Mesendoderm (in vitro differentiated cells): Measurements from ENCODE around the gene PTHLH.

Experiments
- DNase-seq: peaks from one replicate; pipeline ENCODE4 v3.0.0; 2013
- H2AK5ac ChIP-seq: 2 replicates; pipeline ENCODE4 v1.6.1; 2013; ENCODE audit warnings: low read length, inconsistent platforms
- H2BK120ac ChIP-seq: 2 replicates; pipeline ENCODE4 v1.6.1; 2013; ENCODE audit warnings: low read depth, mild to moderate bottlenecking, low read length, moderate library complexity, mixed read lengths
- H2BK15ac ChIP-seq: replicated peaks from 2 replicates; pipeline ENCODE4 v1.6.1; 2013; ENCODE audit warnings: low read depth, mild to moderate bottlenecking, moderate library complexity
- H2BK5ac ChIP-seq: 2 replicates; pipeline ENCODE4 v1.6.1; 2013; ENCODE audit warnings: low read length, inconsistent platforms
- H3K18ac ChIP-seq: 2 replicates; pipeline ENCODE4 v1.6.1; 2013; ENCODE audit warnings: mild to moderate bottlenecking, low read length, mixed read lengths
- H3K23ac ChIP-seq: one replicate; pipeline ENCODE4 v1.6.1; 2013; ENCODE audit warnings: low read length
- H3K27ac ChIP-seq: 2 replicates; pipeline ENCODE4 v1.5.1; 2013; ENCODE audit warnings: low read depth, mild to moderate bottlenecking, inconsistent platforms, low read length, moderate library complexity
- H3K27me3 ChIP-seq: 2 replicates; pipeline ENCODE4 v1.6.1; 2013; ENCODE audit warnings: low read length, control low read depth, mild to moderate bottlenecking, inconsistent platforms; ENCODE audit not compliant: insufficient read depth, poor library complexity
- H3K36me3 ChIP-seq: 2 replicates; pipeline ENCODE4 v1.6.1; 2013; ENCODE audit warnings: low read length, inconsistent platforms; ENCODE audit not compliant: control insufficient read depth, insufficient read depth
- H3K4ac ChIP-seq: one replicate; pipeline ENCODE4 v1.6.1; 2013; ENCODE audit warnings: low read depth, mild to moderate bottlenecking, low read length, moderate library complexity
- H3K4me1 ChIP-seq: 2 replicates; pipeline ENCODE4 v1.6.1; 2013; ENCODE audit warnings: low read depth, low read length, inconsistent platforms; ENCODE audit not compliant: control insufficient read depth
- H3K4me2 ChIP-seq: 2 replicates; pipeline ENCODE4 v1.6.1; 2013; ENCODE audit warnings: low read length
- H3K4me3 ChIP-seq: 2 replicates; pipeline ENCODE4 v1.5.1; 2013; ENCODE audit warnings: mild to moderate bottlenecking, low read length
- H3K56ac ChIP-seq: one replicate; pipeline ENCODE4 v1.6.1; 2013; ENCODE audit warnings: low read length
- H3K79me1 ChIP-seq: 2 replicates; pipeline ENCODE4 v1.6.1; 2013; ENCODE audit warnings: low read length, inconsistent platforms
- H3K79me2 ChIP-seq: 2 replicates; pipeline ENCODE4 v1.6.1; 2013; ENCODE audit warnings: mild to moderate bottlenecking, low read length; ENCODE audit not compliant: control insufficient read depth, insufficient read depth
- H3K9ac ChIP-seq: 2 replicates; pipeline ENCODE4 v1.6.1; 2013; ENCODE audit warnings: low read length, inconsistent platforms
- H4K5ac ChIP-seq: one replicate; pipeline ENCODE4 v1.6.1; 2013; ENCODE audit warnings: low read length
- H4K8ac ChIP-seq: one replicate; pipeline ENCODE4 v1.6.1; 2013; ENCODE audit warnings: low read depth, mild to moderate bottlenecking, control low read depth, low read length, moderate library complexity
- WGBS: extraction: QIAGEN DNeasy Blood & Tissue Kit; methylation state at CpG from one replicate; pipeline ENCODE4 v1.1.7; 2013; ENCODE audit warnings: low lambda C conversion rate, missing lambda C conversion rate; ENCODE audit not compliant: insufficient coverage; ENCODE audit errors: extremely low coverage; 5-methylcytosine and 5-hydroxymethylcytosine counted together

PTHLH gene

GRCh38 chr12:27951898-27952297, 20.6 kb downstream of the PTHLH start:
- Histone ChIP-seq H2BK15ac (no peak overlapping the region), H3K4me3 (no peak overlapping the region), H4K5ac (no peak overlapping the region), H4K8ac (peak overlapping the region; percentile 28), H3K18ac (no peak overlapping the region), H3K36me3 (no peaks in the 10 kb centered on the region), H2AK5ac (no peak overlapping the region), H3K9ac (no peak overlapping the region), H3K27ac (no peak overlapping the region), H2BK120ac (no peak overlapping the region), H3K27me3 (no peaks in the 10 kb centered on the region), H3K79me1 (no peaks in the 10 kb centered on the region), H2BK5ac (no peak overlapping the region), H3K4me1 (peaks cover 2% of the 10 kb centered on the region), H3K79me2 (no peaks in the 10 kb centered on the region), H3K4me2 (no peak overlapping the region), H3K23ac (no peak overlapping the region), H3K56ac (no peak overlapping the region), H3K4ac (no peak overlapping the region)
- DNase-seq, result no peak
- WGBS, result no CpG with 5 or more reads among the region's 7 CpGs

DNA sequence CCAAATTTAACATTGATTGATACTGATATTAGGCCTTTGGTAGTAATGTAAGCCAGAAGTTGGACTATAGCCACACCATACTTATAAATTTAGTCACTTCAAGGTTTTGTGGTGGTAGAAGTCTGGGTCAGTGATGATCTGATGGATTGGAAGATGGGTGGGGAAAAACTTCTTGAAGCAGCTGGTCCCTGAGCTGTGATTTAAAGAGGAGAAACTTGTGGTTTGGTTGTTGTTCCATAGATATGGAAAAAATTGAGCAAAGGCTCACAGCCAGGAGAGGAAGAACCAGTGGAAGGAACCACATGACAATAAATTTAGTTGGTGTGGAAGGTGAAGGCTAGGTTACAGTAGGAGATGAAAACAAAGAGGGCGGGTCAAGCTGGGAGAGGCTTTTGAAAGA, 26.1 kb downstream of the PTHLH start:
- Histone ChIP-seq H4K5ac (no peak overlapping the region), H3K36me3 (no peaks in the 10 kb centered on the region), H2BK15ac (no peak overlapping the region), H2AK5ac (no peak overlapping the region), H3K56ac (no peak overlapping the region), H3K23ac (no peak overlapping the region), H3K27me3 (no peaks in the 10 kb centered on the region), H3K79me2 (no peaks in the 10 kb centered on the region), H4K8ac (no peak overlapping the region), H3K9ac (no peak overlapping the region), H3K27ac (no peak overlapping the region), H3K4me2 (no peak overlapping the region), H2BK120ac (no peak overlapping the region), H3K79me1 (no peaks in the 10 kb centered on the region), H2BK5ac (no peak overlapping the region), H3K4me3 (no peak overlapping the region), H3K4me1 (no peaks in the 10 kb centered on the region), H3K4ac (no peak overlapping the region), H3K18ac (no peak overlapping the region)
- DNase-seq, result no peak
- no CpG with 5 or more reads among the region's 1 CpG for WGBS

DNA sequence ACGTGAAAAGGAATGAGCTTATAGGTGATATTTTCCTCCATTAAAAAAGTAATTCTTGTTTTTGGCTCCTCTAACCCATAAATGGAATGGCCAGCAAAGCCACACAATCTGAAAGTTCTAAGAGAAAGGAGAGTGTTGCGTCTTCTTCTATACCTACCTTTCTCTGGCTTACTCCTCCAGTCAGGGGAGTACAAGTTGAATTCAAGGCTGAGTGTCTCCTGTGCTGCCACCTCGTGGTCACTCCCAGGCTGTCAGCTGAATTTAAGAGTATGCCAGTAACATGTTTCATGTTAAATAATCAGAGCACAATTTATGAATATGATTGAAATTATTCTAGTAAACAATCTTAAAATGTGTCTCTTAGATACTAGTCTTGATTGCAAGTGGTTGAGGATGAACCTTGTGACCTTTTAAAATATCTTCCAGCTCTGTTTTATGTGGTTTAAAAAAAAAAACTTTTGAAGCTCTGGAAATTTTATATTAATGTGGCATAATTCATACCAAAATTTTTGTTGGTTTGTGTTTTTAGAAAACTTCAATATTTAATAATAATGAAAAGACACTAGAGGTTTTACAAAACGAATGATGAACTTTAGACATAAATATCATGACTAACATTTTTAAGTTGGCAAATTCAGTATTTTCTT, 31.7 kb downstream of the PTHLH start:
- Histone ChIP-seq H3K4me3 (no peak overlapping the region), H4K8ac (no peak overlapping the region), H2BK15ac (no peak overlapping the region), H2BK5ac (no peak overlapping the region), H2AK5ac (no peak overlapping the region), H3K4me1 (no peaks in the 10 kb centered on the region), H2BK120ac (no peak overlapping the region), H3K18ac (no peak overlapping the region), H3K56ac (no peak overlapping the region), H3K4me2 (no peak overlapping the region), H3K79me1 (no peaks in the 10 kb centered on the region), H3K23ac (no peak overlapping the region), H4K5ac (no peak overlapping the region), H3K27ac (no peak overlapping the region), H3K36me3 (no peaks in the 10 kb centered on the region), H3K79me2 (no peaks in the 10 kb centered on the region), H3K9ac (no peak overlapping the region), H3K27me3 (no peaks in the 10 kb centered on the region), H3K4ac (no peak overlapping the region)
- no CpG with 5 or more reads among the region's 4 CpGs for WGBS
- DNase-seq, result peak; percentile 82

DNA sequence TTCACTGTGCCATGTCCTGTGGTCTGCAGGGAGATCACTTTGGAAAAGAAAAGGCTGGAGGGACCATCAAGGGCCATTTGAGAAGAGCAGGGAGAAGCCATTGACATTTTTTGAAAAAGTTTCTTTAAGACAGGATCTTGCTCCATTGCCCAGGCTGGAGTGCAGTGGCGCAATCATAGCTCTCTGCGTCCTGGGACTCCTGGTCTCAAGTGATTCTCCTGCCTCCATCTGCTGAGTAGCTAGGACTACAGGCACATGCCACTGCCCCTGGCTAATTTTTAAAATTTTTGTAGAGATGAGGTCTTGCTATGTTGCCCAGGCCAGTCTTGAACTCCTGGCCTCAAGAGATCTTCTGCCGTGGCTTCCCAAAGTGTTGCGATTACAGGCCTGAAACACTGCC, 32.3 kb downstream of the PTHLH start:
- H3K56ac ChIP-seq, result no peak overlapping the region
- no peak overlapping the region for H2BK5ac ChIP-seq
- H3K4me1 ChIP-seq, result no peaks in the 10 kb centered on the region
- peak overlapping the region; percentile 51 for H2BK120ac ChIP-seq
- no peak overlapping the region for H4K5ac ChIP-seq
- H3K27ac ChIP-seq, result no peak overlapping the region
- no peak overlapping the region for H3K4me3 ChIP-seq
- no peaks in the 10 kb centered on the region for H3K36me3 ChIP-seq
- H3K23ac ChIP-seq, result no peak overlapping the region
- DNase-seq, result no peak
- no peak overlapping the region for H3K4me2 ChIP-seq
- no peaks in the 10 kb centered on the region for H3K79me2 ChIP-seq
- no peaks in the 10 kb centered on the region for H3K27me3 ChIP-seq
- H2AK5ac ChIP-seq, result no peak overlapping the region
- no CpG with 5 or more reads among the region's 4 CpGs for WGBS
- H2BK15ac ChIP-seq, result no peak overlapping the region
- H3K18ac ChIP-seq, result no peak overlapping the region
- no peak overlapping the region for H3K9ac ChIP-seq
- H3K4ac ChIP-seq, result peak overlapping the region; percentile 3
- H4K8ac ChIP-seq, result no peak overlapping the region
- no peaks in the 10 kb centered on the region for H3K79me1 ChIP-seq

DNA sequence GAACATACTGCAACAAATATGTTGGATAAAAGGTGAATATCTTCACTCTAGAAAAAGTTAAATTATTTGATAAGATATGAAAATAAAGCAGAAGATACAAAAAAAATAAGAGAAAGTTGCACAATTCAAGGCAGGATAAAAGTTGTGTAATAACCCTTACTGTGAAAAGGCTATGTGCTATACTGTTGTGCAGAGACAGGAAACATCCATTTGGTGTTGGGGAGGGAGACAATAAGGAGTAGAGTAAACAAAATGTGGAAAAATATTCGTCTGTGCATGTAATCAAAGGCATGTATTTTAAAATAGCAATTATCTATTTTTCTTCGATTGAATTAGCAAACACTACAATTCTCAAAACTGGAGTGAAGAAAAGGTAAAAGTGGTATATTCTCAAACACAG, 34.8 kb downstream of the PTHLH start:
- no peak overlapping the region for H3K4me3 ChIP-seq
- no peak overlapping the region for H4K5ac ChIP-seq
- no peaks in the 10 kb centered on the region for H3K36me3 ChIP-seq
- no peaks in the 10 kb centered on the region for H3K79me2 ChIP-seq
- no peak overlapping the region for H3K23ac ChIP-seq
- no peak overlapping the region for H3K4ac ChIP-seq
- no CpG with 5 or more reads among the region's 2 CpGs for WGBS
- no peak overlapping the region for H3K18ac ChIP-seq
- H3K27ac ChIP-seq, result no peak overlapping the region
- H3K56ac ChIP-seq, result no peak overlapping the region
- no peak overlapping the region for H2BK120ac ChIP-seq
- no peak overlapping the region for H2AK5ac ChIP-seq
- H3K4me2 ChIP-seq, result no peak overlapping the region
- no peaks in the 10 kb centered on the region for H3K27me3 ChIP-seq
- H2BK15ac ChIP-seq, result no peak overlapping the region
- H3K4me1 ChIP-seq, result no peaks in the 10 kb centered on the region
- H4K8ac ChIP-seq, result no peak overlapping the region
- DNase-seq, result no peak
- H2BK5ac ChIP-seq, result no peak overlapping the region
- no peak overlapping the region for H3K9ac ChIP-seq
- H3K79me1 ChIP-seq, result no peaks in the 10 kb centered on the region

DNA sequence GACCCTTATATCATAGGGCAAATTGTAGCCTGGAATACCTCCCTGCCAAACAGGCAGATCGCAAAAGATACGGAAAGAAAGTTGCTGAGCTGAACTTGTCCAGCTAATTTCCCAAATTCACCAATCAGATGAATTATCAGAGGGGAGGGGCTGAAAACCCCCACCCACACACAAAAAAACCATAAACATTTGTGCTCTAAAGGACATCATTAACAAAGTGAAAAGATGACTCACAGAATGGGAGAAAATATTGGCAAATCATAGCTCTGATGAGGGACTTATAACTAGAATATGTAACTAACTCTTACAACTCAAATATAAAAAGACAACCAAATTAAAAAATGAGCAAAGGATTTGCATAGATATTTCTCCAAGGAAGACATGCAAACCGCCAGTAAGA, 36.3 kb downstream of the PTHLH start:
- H3K56ac ChIP-seq, result no peak overlapping the region
- no peaks in the 10 kb centered on the region for H3K4me1 ChIP-seq
- H2BK120ac ChIP-seq, result no peak overlapping the region
- no peak overlapping the region for H4K8ac ChIP-seq
- WGBS, result no CpG with 5 or more reads among the region's 3 CpGs
- peak; percentile 13 for DNase-seq
- no peak overlapping the region for H2AK5ac ChIP-seq
- H3K9ac ChIP-seq, result no peak overlapping the region
- no peak overlapping the region for H3K27ac ChIP-seq
- H3K18ac ChIP-seq, result no peak overlapping the region
- no peaks in the 10 kb centered on the region for H3K36me3 ChIP-seq
- H3K4me3 ChIP-seq, result no peak overlapping the region
- H3K79me2 ChIP-seq, result no peaks in the 10 kb centered on the region
- no peaks in the 10 kb centered on the region for H3K27me3 ChIP-seq
- no peak overlapping the region for H3K4me2 ChIP-seq
- H2BK15ac ChIP-seq, result no peak overlapping the region
- no peak overlapping the region for H3K4ac ChIP-seq
- no peak overlapping the region for H2BK5ac ChIP-seq
- no peaks in the 10 kb centered on the region for H3K79me1 ChIP-seq
- no peak overlapping the region for H3K23ac ChIP-seq
- no peak overlapping the region for H4K5ac ChIP-seq
